ENCODE data around the gene POLR1C. TPM values are rescaled to one million over a fixed set of nuclear protein-coding genes. Genes with fewer than 3 reads are reported as not detected.

The POLR1C gene
- total and polyA plus RNA-seq, 4 donors: 29.0 to 50.7 (median 40.5) TPM

GRCh38 chr6:43481591-43482236 lies 35.2 kb upstream of the POLR1C start:
- H3K4me3 ChIP-seq: no peak overlapping the region
- peaks cover 7 to 16% (median 10%) of the 10 kb centered on the region in 5 donors for H3K4me1 ChIP-seq (ENCODE audit: control insufficient read depth in 5 of 5, insufficient read depth in 5 of 5, low read length in 5 of 5)
- no peak for DNase-seq
- H3K36me3 ChIP-seq (ENCODE audit: control insufficient read depth in 4 of 4, insufficient read depth in 4 of 4, low read length in 4 of 4): peaks cover 0 to 4% (median under 1%) of the 10 kb centered on the region in 4 donors
- no peak for ATAC-seq (ENCODE audit: insufficient read depth, low FRiP score)
- no peak overlapping the region for H3K27ac ChIP-seq (ENCODE audit: low read depth in 1 of 2, low read length in 1 of 2)
- WGBS, 2 donors: 89 to 95% methylated on average over 11 of the region's 11 CpGs
- H3K9me3 ChIP-seq (ENCODE audit: control insufficient read depth in 4 of 4, insufficient read depth in 3 of 4, low read length in 3 of 4): no peaks in the 10 kb centered on the region
- TF ChIP-seq, protein P1, sequence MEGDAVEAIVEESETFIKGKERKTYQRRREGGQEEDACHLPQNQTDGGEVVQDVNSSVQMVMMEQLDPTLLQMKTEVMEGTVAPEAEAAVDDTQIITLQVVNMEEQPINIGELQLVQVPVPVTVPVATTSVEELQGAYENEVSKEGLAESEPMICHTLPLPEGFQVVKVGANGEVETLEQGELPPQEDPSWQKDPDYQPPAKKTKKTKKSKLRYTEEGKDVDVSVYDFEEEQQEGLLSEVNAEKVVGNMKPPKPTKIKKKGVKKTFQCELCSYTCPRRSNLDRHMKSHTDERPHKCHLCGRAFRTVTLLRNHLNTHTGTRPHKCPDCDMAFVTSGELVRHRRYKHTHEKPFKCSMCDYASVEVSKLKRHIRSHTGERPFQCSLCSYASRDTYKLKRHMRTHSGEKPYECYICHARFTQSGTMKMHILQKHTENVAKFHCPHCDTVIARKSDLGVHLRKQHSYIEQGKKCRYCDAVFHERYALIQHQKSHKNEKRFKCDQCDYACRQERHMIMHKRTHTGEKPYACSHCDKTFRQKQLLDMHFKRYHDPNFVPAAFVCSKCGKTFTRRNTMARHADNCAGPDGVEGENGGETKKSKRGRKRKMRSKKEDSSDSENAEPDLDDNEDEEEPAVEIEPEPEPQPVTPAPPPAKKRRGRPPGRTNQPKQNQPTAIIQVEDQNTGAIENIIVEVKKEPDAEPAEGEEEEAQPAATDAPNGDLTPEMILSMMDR (IDR thresholded peaks at IDR 0.05; ENCODE audit: control extremely low read depth, extremely low read depth): no peak
- H3K9ac ChIP-seq (ENCODE audit: insufficient read depth in 1 of 2, low read length in 2 of 2): no peak overlapping the region
- no peaks in the 10 kb centered on the region for H3K27me3 ChIP-seq (ENCODE audit: control insufficient read depth in 3 of 3, insufficient read depth in 3 of 3, low read length in 2 of 3)

GRCh38 chr6:43488667-43489276 lies 28.1 kb upstream of the POLR1C start:
- TF ChIP-seq, protein P1 (IDR thresholded peaks at IDR 0.05; ENCODE audit: control extremely low read depth, extremely low read depth): no peak
- no peak for ATAC-seq (ENCODE audit: insufficient read depth, low FRiP score)
- 75 to 89% methylated on average over 4 of the region's 4 CpGs for WGBS, 2 donors

DNA sequence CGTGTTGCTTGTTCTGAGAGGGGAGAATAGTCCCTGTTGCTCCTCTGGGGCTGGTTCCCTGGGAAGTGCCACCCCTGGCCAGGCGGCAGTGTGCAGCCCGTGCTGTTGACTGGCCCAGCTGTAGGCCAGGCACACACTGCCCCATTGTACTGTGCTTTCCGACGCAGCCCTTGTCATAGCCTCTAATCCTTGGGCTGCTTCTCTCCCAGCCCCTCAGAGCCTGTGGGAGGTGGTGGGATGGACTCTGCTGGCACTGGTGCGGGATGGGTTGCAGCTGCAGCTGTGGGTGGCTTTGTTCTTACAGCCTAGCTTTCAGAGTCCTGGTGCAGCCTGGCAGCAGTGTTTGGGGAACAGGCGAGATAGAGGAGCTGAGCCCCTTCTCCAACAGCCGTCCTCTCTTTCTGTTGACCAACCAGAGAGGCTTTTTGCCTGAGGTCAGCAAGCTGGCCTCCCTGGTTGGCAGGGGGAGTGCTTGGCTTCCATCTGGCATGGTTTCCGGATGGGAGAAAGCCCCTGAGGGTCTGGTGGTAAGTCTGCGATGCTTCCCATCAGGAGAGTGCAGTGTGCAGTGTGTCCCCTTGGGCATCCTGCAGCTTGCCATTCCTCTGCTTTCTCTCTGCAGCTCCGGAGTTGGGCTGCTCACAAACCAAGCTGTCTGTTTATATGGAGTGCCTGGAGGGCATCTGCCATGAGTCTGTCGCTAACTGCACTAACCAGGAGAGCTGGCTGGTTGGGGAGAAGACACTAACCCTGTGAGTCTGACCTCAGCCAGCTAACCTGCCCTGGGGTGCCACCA lies 27.4 kb upstream of the POLR1C start:
- no peak overlapping the region for H3K4me3 ChIP-seq
- H3K27me3 ChIP-seq (ENCODE audit: control insufficient read depth in 3 of 3, insufficient read depth in 3 of 3, low read length in 2 of 3): no peaks in the 10 kb centered on the region
- peaks cover 5 to 16% (median 12%) of the 10 kb centered on the region in 5 donors for H3K4me1 ChIP-seq (ENCODE audit: control insufficient read depth in 5 of 5, insufficient read depth in 5 of 5, low read length in 5 of 5)
- no peak overlapping the region for H3K9ac ChIP-seq (ENCODE audit: insufficient read depth in 1 of 2, low read length in 2 of 2)
- peaks cover 0 to 6% (median 0%) of the 10 kb centered on the region in 4 donors for H3K36me3 ChIP-seq (ENCODE audit: control insufficient read depth in 4 of 4, insufficient read depth in 4 of 4, low read length in 4 of 4)
- H3K27ac ChIP-seq (ENCODE audit: low read depth in 1 of 2, low read length in 1 of 2): no peak overlapping the region
- ATAC-seq (ENCODE audit: insufficient read depth, low FRiP score): no peak
- DNase-seq: no peak
- H3K9me3 ChIP-seq (ENCODE audit: control insufficient read depth in 4 of 4, insufficient read depth in 3 of 4, low read length in 3 of 4): no peaks in the 10 kb centered on the region
- TF ChIP-seq, protein P1 (IDR thresholded peaks at IDR 0.05; ENCODE audit: control extremely low read depth, extremely low read depth): no peak
- WGBS, 2 donors: 93 to 96% methylated on average over 12 of the region's 12 CpGs

More at GRCh38 chr6:43488667-43489276, 28.1 kb upstream of the POLR1C start:
- Histone ChIP-seq H3K36me3 (ENCODE audit: control insufficient read depth in 4 of 4, insufficient read depth in 4 of 4, low read length in 4 of 4) (peaks cover 0 to 6% (median 0%) of the 10 kb centered on the region in 4 donors), H3K4me1 (ENCODE audit: control insufficient read depth in 5 of 5, insufficient read depth in 5 of 5, low read length in 5 of 5) (peaks cover 5 to 16% (median 12%) of the 10 kb centered on the region in 5 donors), H3K9me3 (ENCODE audit: control insufficient read depth in 4 of 4, insufficient read depth in 3 of 4, low read length in 3 of 4) (no peaks in the 10 kb centered on the region), H3K27ac (ENCODE audit: low read depth in 1 of 2, low read length in 1 of 2) (no peak overlapping the region), H3K27me3 (ENCODE audit: control insufficient read depth in 3 of 3, insufficient read depth in 3 of 3, low read length in 2 of 3) (no peaks in the 10 kb centered on the region), H3K4me3 (no peak overlapping the region), H3K9ac (ENCODE audit: insufficient read depth in 1 of 2, low read length in 2 of 2) (no peak overlapping the region)
- DNase-seq: no peak
